ENCODE data around the gene CORO7.

DNA sequence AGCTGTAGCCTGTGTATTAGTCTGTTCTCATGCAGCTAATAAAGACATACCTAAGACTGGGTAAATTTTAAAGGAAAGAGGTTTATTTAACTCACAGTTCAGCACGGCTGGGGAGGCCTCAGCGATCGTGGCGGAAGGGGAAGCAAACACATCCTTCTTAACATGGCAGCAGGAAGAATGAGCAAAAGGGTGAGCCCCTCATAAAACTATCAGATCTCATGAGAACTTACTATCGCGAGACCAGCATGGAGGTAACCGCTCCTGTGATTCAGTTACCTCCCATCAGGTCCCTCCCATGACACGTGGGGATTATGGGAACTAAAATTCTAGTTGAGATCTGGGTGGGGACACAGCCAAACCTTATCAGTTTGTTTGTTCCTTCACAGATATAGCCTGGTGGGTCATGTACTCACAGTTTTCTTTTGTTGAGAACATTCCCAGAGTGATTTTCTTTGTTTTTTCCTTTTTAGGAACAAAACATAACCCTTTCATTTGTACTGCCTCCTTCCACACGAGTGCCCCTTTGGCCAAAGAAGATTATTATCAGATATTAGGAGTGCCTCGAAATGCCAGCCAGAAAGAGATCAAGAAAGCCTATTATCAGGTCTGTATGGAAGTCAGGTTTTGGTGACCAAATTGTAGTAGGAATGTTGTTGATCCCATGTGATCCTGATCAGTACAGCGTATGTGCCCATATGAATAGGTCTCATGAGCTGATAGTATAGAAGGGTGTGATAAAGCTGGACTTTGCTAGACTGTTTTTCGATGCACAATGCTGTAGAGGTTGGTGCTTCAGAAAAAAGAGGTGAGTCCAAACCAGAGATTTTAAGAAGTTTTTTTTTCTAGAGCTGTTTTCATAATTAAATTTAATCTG is 17.8 kb upstream of the CORO7 start:
- TF ChIP-seq POLR2A (IDR thresholded peaks at IDR 0.05), result no peak
- TF ChIP-seq, protein P1, sequence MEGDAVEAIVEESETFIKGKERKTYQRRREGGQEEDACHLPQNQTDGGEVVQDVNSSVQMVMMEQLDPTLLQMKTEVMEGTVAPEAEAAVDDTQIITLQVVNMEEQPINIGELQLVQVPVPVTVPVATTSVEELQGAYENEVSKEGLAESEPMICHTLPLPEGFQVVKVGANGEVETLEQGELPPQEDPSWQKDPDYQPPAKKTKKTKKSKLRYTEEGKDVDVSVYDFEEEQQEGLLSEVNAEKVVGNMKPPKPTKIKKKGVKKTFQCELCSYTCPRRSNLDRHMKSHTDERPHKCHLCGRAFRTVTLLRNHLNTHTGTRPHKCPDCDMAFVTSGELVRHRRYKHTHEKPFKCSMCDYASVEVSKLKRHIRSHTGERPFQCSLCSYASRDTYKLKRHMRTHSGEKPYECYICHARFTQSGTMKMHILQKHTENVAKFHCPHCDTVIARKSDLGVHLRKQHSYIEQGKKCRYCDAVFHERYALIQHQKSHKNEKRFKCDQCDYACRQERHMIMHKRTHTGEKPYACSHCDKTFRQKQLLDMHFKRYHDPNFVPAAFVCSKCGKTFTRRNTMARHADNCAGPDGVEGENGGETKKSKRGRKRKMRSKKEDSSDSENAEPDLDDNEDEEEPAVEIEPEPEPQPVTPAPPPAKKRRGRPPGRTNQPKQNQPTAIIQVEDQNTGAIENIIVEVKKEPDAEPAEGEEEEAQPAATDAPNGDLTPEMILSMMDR (IDR thresholded peaks at IDR 0.05), result no peak
